Sigmoid colon (tissue), 7 donors: ENCODE measurements around the gene AIFM2. TPM values are rescaled to one million over a fixed set of nuclear protein-coding genes. Genes with fewer than 3 reads are reported as not detected.
"Not testable (repeated sequence)": the region's sequence is repeated elsewhere in the genome, so short reads cannot be mapped to it uniquely, and the experiment has no call there.

ENCODE experiments used
- DNase-seq: peaks from one replicate; pipeline ENCODE4 v3.0.0-alpha.2; 2019
- H3K27ac ChIP-seq, 4 donors: fragments of 200-600 bp; sonication (generic); one replicate each; pipeline ENCODE4 v1.5.1; 2016 to 2019; ENCODE audit warnings: mild to moderate bottlenecking in 1 of 4
- H3K27me3 ChIP-seq, 3 donors: fragments of 200-600 bp; sonication (generic); one replicate each; pipeline ENCODE4 v1.5.1; 2019; ENCODE audit warnings: mild to moderate bottlenecking in 1 of 3
- H3K36me3 ChIP-seq, 4 donors: fragments of 200-600 bp; sonication (generic); one replicate each; pipeline ENCODE4 v1.5.1; 2016 to 2019
- H3K4me1 ChIP-seq, 4 donors: fragments of 200-600 bp; sonication (generic); one replicate each; pipeline ENCODE4 v1.5.1; 2017 to 2019
- H3K4me3 ChIP-seq, 4 donors: fragments of 200-600 bp; sonication (generic); one replicate each; pipeline ENCODE4 v1.5.1; 2017 to 2019; ENCODE audit warnings: mild to moderate bottlenecking in 2 of 4, moderate library complexity in 1 of 4
- H3K9me3 ChIP-seq, 4 donors: fragments of 200-600 bp in 3 of 4; sonication (generic) in 3 of 4; one replicate each; pipeline versions ENCODE4 v1.5.1 to v1.6.1; 2013 to 2019
- EP300 ChIP-seq, 4 donors: sonication (generic); formaldehyde crosslinking; IDR thresholded peaks; one replicate each; pipeline ENCODE4 v1.6.1; 2017; ENCODE audit warnings: antibody characterized with exemption in 4 of 4
- POLR2A ChIP-seq, 2 donors: fragments of 450-650 bp; IDR thresholded peaks; one replicate each; pipeline ENCODE4 v1.6.1; 2016; ENCODE audit warnings: antibody characterized with exemption in 2 of 2, mild to moderate bottlenecking in 2 of 2, moderate library complexity in 2 of 2
- POLR2AphosphoS5 ChIP-seq, 4 donors: sonication (generic); formaldehyde crosslinking; IDR thresholded peaks; one replicate each; pipeline ENCODE4 v1.6.1; 2017; ENCODE audit warnings: antibody characterized with exemption in 4 of 4
- WGBS, 2 donors: extraction: QIAGEN DNeasy Blood & Tissue Kit; methylation state at CpG; one replicate each; pipeline ENCODE4 v1.1.7; 2013; 5-methylcytosine and 5-hydroxymethylcytosine counted together
- intact Hi-C: fragments of 100-400 bp; cut with DNase I; formaldehyde crosslinking; loops from one replicate; pipeline ENCODE4 v1.15.1; 2023
- polyA plus RNA-seq, 3 donors: library from polyadenylated mRNA; stranded (reverse); fragments of 200-250 nt; gene quantifications; one replicate each; pipeline ENCODE4 v1.2.3, GENCODE V29; 2013
- total RNA-seq, 4 donors: library from RNA; depleted of rRNA; stranded (reverse); fragments of >200 nt; gene quantifications; one replicate each; pipeline ENCODE4 v1.1.0, GENCODE V29; 2016
- TF ChIP-seq, protein P1 (sequence below), 4 experiments: fragments of 450-650 bp in 3 of 4; fragments of 200-600 bp in 1 of 4; IDR thresholded peaks; one replicate each; pipeline ENCODE4 v1.5.1; 2016 to 2019; ENCODE audit warnings: antibody characterized with exemption in 4 of 4, mild to moderate bottlenecking in 3 of 4, moderate library complexity in 2 of 4
- donor health status: healthy with polysubstance abuse.
- donor health status: Bipolar disorder and iron deficiency.
- donor health status: healthy.

The AIFM2 gene
- total RNA-seq (10 to 100 TPM; 10.2 to 11.7 (median 10.8) TPM), polyA plus RNA-seq (10 to 100 TPM; 14.4 to 26.8 (median 26.4) TPM)

DNA sequence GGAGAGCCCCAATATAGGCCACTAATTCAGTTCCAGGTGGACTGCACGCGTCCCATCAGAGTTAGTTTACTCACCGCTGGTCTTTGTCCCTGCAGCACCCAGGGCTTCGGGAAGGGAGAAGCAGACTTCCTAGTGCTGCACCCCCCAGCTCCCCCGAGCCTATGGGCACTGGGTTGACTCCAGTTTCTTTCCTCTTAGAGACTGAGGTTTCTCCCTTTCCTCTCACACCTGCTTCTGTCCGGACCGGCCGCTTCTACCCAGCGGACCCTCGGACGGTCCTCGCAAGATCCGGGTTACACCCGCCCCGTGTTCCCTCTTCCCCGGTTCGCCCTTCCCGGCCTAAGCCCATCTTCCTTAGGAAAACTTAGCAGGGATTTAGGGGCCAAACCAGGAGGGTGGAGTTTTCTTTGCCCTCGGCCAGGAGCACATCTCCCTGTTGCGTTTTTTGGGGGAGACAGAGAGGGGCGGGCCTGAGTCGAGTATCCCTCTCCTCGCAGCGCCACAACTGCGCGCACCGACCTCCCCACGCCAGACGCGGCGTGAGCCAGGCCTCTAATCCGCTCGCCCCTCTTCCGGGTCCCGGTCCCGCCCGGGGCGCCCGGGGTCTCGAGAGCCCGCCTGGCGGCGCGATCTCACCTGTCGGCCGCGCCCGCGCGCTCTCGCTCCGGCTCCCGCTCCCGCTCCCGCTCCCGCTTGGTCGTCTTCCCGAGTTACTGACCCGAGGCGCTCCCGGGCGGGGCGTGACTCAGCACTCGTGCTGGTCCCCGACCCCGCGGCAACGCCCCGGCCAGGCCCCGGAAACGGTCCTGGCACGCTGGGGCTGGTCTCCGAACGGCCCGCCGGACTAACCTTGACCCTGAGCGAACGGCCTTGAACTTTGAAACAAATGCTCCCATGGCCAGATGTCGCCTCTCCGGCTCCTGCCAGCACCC, at the start of gene AIFM2:
AIFM2 (minus strand) TSS at position 728 of the 932 bp plus-strand sequence. CDS start 8,741 bp downstream, outside the sequence.
- TF ChIP-seq POLR2AphosphoS5 (IDR thresholded peaks at IDR 0.05) (peak; percentile 44 to 69 (median 68)), EP300 (IDR thresholded peaks at IDR 0.05) (peak in 2 of 4 donors; percentile 13 to 14), POLR2A (IDR thresholded peaks at IDR 0.05) (peak in 1 of 2 donors; percentile 10)
- TF ChIP-seq, protein P1, sequence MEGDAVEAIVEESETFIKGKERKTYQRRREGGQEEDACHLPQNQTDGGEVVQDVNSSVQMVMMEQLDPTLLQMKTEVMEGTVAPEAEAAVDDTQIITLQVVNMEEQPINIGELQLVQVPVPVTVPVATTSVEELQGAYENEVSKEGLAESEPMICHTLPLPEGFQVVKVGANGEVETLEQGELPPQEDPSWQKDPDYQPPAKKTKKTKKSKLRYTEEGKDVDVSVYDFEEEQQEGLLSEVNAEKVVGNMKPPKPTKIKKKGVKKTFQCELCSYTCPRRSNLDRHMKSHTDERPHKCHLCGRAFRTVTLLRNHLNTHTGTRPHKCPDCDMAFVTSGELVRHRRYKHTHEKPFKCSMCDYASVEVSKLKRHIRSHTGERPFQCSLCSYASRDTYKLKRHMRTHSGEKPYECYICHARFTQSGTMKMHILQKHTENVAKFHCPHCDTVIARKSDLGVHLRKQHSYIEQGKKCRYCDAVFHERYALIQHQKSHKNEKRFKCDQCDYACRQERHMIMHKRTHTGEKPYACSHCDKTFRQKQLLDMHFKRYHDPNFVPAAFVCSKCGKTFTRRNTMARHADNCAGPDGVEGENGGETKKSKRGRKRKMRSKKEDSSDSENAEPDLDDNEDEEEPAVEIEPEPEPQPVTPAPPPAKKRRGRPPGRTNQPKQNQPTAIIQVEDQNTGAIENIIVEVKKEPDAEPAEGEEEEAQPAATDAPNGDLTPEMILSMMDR (IDR thresholded peaks at IDR 0.05): no peak
- intact Hi-C loops: no loop called here
- Histone ChIP-seq H3K36me3 (no peaks in the 10 kb centered on the region), H3K27me3 (no peaks in the 10 kb centered on the region), H3K4me3 (peak within 1 kb of the TSS; percentile 48 to 76 (median 60)), H3K27ac (peak within 1 kb of the TSS; percentile 77 to 83 (median 80)), H3K4me1 (peaks cover 0 to 21% (median 18%) of the 10 kb centered on the region in 4 donors), H3K9me3 (no peaks in the 10 kb centered on the region)
- DNase-seq: peak; percentile 93
- 1 to 7% methylated on average over 80 of the region's 80 CpGs for WGBS, 2 donors

DNA sequence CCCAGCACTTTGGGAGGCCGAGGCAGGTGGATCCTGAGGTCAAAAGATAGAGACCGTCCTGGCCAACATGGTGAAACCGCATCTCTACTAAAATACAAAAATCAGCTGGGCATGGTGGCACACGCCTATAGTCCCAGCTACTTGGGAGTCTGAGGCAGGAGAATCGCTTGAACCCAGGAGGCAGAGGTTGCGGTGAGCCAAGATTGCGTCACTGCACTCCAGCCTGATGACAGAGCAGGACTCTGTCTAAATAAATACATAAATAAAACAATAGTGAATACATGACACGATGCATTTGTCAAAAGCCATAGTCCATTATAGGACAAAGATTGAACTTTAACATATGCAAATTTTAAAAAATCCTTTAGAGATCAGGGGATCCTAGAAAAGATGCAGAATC, 46.6 kb upstream of the AIFM2 start:
- H3K4me3 ChIP-seq, H3K36me3 ChIP-seq, H3K9me3 ChIP-seq, H3K27ac ChIP-seq, DNase-seq, H3K4me1 ChIP-seq, H3K27me3 ChIP-seq, intact Hi-C loops: not testable (repeated sequence)
- WGBS, 2 donors: 91 to 96% methylated on average over 8 of the region's 8 CpGs

DNA sequence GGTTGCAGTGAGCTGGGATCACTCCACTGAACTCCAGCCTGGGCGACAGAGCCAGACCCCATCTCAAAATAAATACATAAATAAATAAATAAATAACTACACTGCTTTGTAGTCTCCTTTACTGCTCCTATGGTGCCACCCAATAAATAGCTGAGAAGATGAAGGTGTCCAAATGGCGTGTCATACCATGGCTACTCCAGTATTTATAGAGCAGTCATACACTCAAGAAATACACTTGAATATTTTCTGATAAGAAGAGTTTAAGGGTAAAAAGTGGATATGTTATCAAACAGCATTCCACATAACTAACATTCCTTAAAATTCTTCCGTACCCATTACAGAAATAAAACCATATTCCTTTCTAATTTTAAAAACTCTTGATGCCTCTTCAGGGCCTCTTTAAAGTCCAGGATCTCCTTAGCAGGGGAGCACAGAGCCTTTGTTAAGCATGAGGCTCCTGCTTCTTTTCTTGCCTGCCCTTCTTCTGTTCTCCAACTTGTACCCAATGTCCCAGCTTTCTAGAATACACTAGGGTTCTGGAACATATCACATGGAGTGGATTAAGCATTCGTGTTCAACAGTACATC, 45.6 kb upstream of the AIFM2 start:
- DNase-seq: no peak
- Histone ChIP-seq H3K36me3 (no peaks in the 10 kb centered on the region), H3K27me3 (no peaks in the 10 kb centered on the region), H3K27ac (no peak overlapping the region), H3K9me3 (peaks cover 0 to 4% (median 2%) of the 10 kb centered on the region in 4 donors), H3K4me1 (no peaks in the 10 kb centered on the region), H3K4me3 (no peak overlapping the region)
- no peak for TF ChIP-seq POLR2A (IDR thresholded peaks at IDR 0.05)
- TF ChIP-seq POLR2AphosphoS5 (IDR thresholded peaks at IDR 0.05): no peak
- TF ChIP-seq EP300 (IDR thresholded peaks at IDR 0.05): no peak
- TF ChIP-seq, protein P1 (IDR thresholded peaks at IDR 0.05): no peak
- intact Hi-C loops: no loop called here
- WGBS, 2 donors: 90 to 93% methylated on average over 4 of the region's 4 CpGs

GRCh38 chr10:70176441-70176840, 43.8 kb upstream of the AIFM2 start:
- H3K4me1 ChIP-seq: no peaks in the 10 kb centered on the region
- no peak overlapping the region for H3K4me3 ChIP-seq
- DNase-seq: no peak
- intact Hi-C loops: no loop called here
- 77 to 80% methylated on average over 6 of the region's 6 CpGs for whole genome bisulfite sequencing, 2 donors
- TF ChIP-seq POLR2A (IDR thresholded peaks at IDR 0.05) (no peak), POLR2AphosphoS5 (IDR thresholded peaks at IDR 0.05) (no peak), EP300 (IDR thresholded peaks at IDR 0.05) (no peak)
- no peaks in the 10 kb centered on the region for H3K36me3 ChIP-seq
- no peaks in the 10 kb centered on the region for H3K27me3 ChIP-seq
- no peak overlapping the region for H3K27ac ChIP-seq
- peaks cover 0 to 4% (median 2%) of the 10 kb centered on the region in 4 donors for H3K9me3 ChIP-seq

GRCh38 chr10:70175516-70175915, 42.9 kb upstream of the AIFM2 start:
- H3K36me3 ChIP-seq: no peaks in the 10 kb centered on the region
- no peaks in the 10 kb centered on the region for H3K27me3 ChIP-seq
- H3K9me3 ChIP-seq: peaks cover 0 to 4% (median 2%) of the 10 kb centered on the region in 4 donors
- no peak for TF ChIP-seq POLR2A (IDR thresholded peaks at IDR 0.05)
- TF ChIP-seq POLR2AphosphoS5 (IDR thresholded peaks at IDR 0.05): no peak
- TF ChIP-seq, protein P1 (IDR thresholded peaks at IDR 0.05): no peak
- TF ChIP-seq EP300 (IDR thresholded peaks at IDR 0.05): no peak
- DNase-seq: no peak
- H3K4me1 ChIP-seq: peaks cover 0 to 3% (median 0%) of the 10 kb centered on the region in 4 donors
- no peak overlapping the region for H3K4me3 ChIP-seq
- H3K27ac ChIP-seq: no peak overlapping the region
- intact Hi-C loops: no loop called here
- WGBS, 2 donors: 96% methylated on average over 3 of the region's 3 CpGs
